Stimulated activated naive B cell treated with anti-CD40 and anti-IgM and Interleukin-4, amounts not matched to agents 10 μg/mL and 1 μg/mL and 100 μg/mL, for 72 hours (primary cell): Measurements from ENCODE around the gene PID1.

ENCODE experiments used
- ATAC-seq, 2 donors: fragments of 150-1000 bp; cut with Tn5 transposase; replicated peaks; 2 replicates each; pipeline ENCODE4 v1.10.0; 2021; ENCODE audit warnings: moderate library complexity in 1 of 2
- DNase-seq: peaks from one replicate; pipeline ENCODE4 v3.0.0; 2021
- H3K27ac Mint-ChIP-seq: one replicate; pipeline ENCODE4 v1.8.0; 2022; ENCODE audit warnings: mild to moderate bottlenecking, mixed read lengths
- H3K27me3 Mint-ChIP-seq, 2 donors: one replicate each; pipeline ENCODE4 v1.8.0; 2022; ENCODE audit warnings: mixed read lengths in 2 of 2
- H3K36me3 Mint-ChIP-seq, 2 donors: one replicate each; pipeline ENCODE4 v1.8.0; 2022; ENCODE audit warnings: mixed read lengths in 2 of 2, mild to moderate bottlenecking in 1 of 2
- H3K4me1 Mint-ChIP-seq, 2 donors: one replicate each; pipeline ENCODE4 v1.8.0; 2022; ENCODE audit warnings: mixed read lengths in 2 of 2, mild to moderate bottlenecking in 1 of 2
- H3K4me3 Mint-ChIP-seq, 2 donors: one replicate each; pipeline ENCODE4 v1.8.0; 2022; ENCODE audit warnings: mild to moderate bottlenecking in 2 of 2, mixed read lengths in 2 of 2, moderate library complexity in 1 of 2
- H3K9me3 Mint-ChIP-seq, 2 donors: one replicate each; pipeline ENCODE4 v1.8.0; 2022; ENCODE audit warnings: mixed read lengths in 2 of 2, mild to moderate bottlenecking in 1 of 2

Gene PID1

GRCh38 chr2:229246334-229246733 lies 24.8 kb downstream of the PID1 start:
- H3K9me3 Mint-ChIP-seq = peaks cover 7 to 12% of the 10 kb centered on the region in 2 donors
- no peak for ATAC-seq
- H3K27ac Mint-ChIP-seq = no peak overlapping the region
- no peaks in the 10 kb centered on the region for H3K4me1 Mint-ChIP-seq
- DNase-seq = no peak
- H3K27me3 Mint-ChIP-seq = no peaks in the 10 kb centered on the region
- no peak overlapping the region for H3K4me3 Mint-ChIP-seq
- H3K36me3 Mint-ChIP-seq = peaks cover 0 to 2% of the 10 kb centered on the region in 2 donors

- no peak for ATAC-seq
- no peak overlapping the region for H3K4me3 Mint-ChIP-seq
- DNase-seq = no peak
- peaks cover 13 to 16% of the 10 kb centered on the region in 2 donors for H3K9me3 Mint-ChIP-seq
- peaks cover 0 to 2% of the 10 kb centered on the region in 2 donors for H3K36me3 Mint-ChIP-seq
- no peaks in the 10 kb centered on the region for H3K4me1 Mint-ChIP-seq
- H3K27me3 Mint-ChIP-seq = no peaks in the 10 kb centered on the region
- H3K27ac Mint-ChIP-seq = no peak overlapping the region
Measured at GRCh38 chr2:229244975-229245374, 26.1 kb downstream of the PID1 start.

GRCh38 chr2:229243890-229244560 lies 27.1 kb downstream of the PID1 start:
- no peak overlapping the region for H3K4me3 Mint-ChIP-seq
- H3K27me3 Mint-ChIP-seq = no peaks in the 10 kb centered on the region
- no peaks in the 10 kb centered on the region for H3K4me1 Mint-ChIP-seq
- peaks cover 0 to 2% of the 10 kb centered on the region in 2 donors for H3K36me3 Mint-ChIP-seq
- peaks cover 13 to 16% of the 10 kb centered on the region in 2 donors for H3K9me3 Mint-ChIP-seq
- ATAC-seq = no peak
- no peak overlapping the region for H3K27ac Mint-ChIP-seq
- no peak for DNase-seq

- ATAC-seq (no peak), DNase-seq (no peak)
- Mint-ChIP-seq H3K9me3 (peaks cover 13 to 16% of the 10 kb centered on the region in 2 donors), H3K27ac (no peak overlapping the region), H3K36me3 (peaks cover 0 to 2% of the 10 kb centered on the region in 2 donors), H3K4me3 (no peak overlapping the region), H3K4me1 (no peaks in the 10 kb centered on the region), H3K27me3 (no peaks in the 10 kb centered on the region)
Measured at GRCh38 chr2:229240984-229241491, 30.0 kb downstream of the PID1 start.

- no peak for DNase-seq
- Mint-ChIP-seq H3K27ac (no peak overlapping the region), H3K9me3 (peaks cover 13 to 16% of the 10 kb centered on the region in 2 donors), H3K36me3 (peaks cover 0 to 2% of the 10 kb centered on the region in 2 donors), H3K4me1 (no peaks in the 10 kb centered on the region), H3K27me3 (no peaks in the 10 kb centered on the region), H3K4me3 (no peak overlapping the region)
- ATAC-seq = no peak
Measured at GRCh38 chr2:229239021-229239420, 32.1 kb downstream of the PID1 start.

- no peaks in the 10 kb centered on the region for H3K36me3 Mint-ChIP-seq
- ATAC-seq (no peak), DNase-seq (no peak)
- no peak overlapping the region for H3K4me3 Mint-ChIP-seq
- peaks cover 6 to 9% of the 10 kb centered on the region in 2 donors for H3K9me3 Mint-ChIP-seq
- no peaks in the 10 kb centered on the region for H3K4me1 Mint-ChIP-seq
- no peaks in the 10 kb centered on the region for H3K27me3 Mint-ChIP-seq
- H3K27ac Mint-ChIP-seq = no peak overlapping the region
Measured at GRCh38 chr2:229237270-229237669, 33.8 kb downstream of the PID1 start.

GRCh38 chr2:229235131-229235914 lies 35.8 kb downstream of the PID1 start:
- Mint-ChIP-seq H3K27me3 (no peaks in the 10 kb centered on the region), H3K9me3 (peaks cover 0 to 2% of the 10 kb centered on the region in 2 donors)

GRCh38 chr2:229231885-229232284 lies 39.2 kb downstream of the PID1 start:
- no peak overlapping the region for H3K27ac Mint-ChIP-seq
- ATAC-seq (no peak), DNase-seq (no peak)
- no peaks in the 10 kb centered on the region for H3K9me3 Mint-ChIP-seq
- no peaks in the 10 kb centered on the region for H3K36me3 Mint-ChIP-seq
- H3K4me3 Mint-ChIP-seq = no peak overlapping the region
- H3K4me1 Mint-ChIP-seq = no peaks in the 10 kb centered on the region
- no peaks in the 10 kb centered on the region for H3K27me3 Mint-ChIP-seq

More at GRCh38 chr2:229235131-229235914, 35.8 kb downstream of the PID1 start:
- no peak overlapping the region for H3K4me3 Mint-ChIP-seq
- H3K27ac Mint-ChIP-seq = no peak overlapping the region
- no peaks in the 10 kb centered on the region for H3K4me1 Mint-ChIP-seq
- no peak for DNase-seq
- H3K36me3 Mint-ChIP-seq = no peaks in the 10 kb centered on the region
- ATAC-seq = no peak

- Mint-ChIP-seq H3K27me3 (no peaks in the 10 kb centered on the region), H3K27ac (no peak overlapping the region), H3K4me3 (no peak overlapping the region), H3K36me3 (no peaks in the 10 kb centered on the region), H3K9me3 (no peaks in the 10 kb centered on the region), H3K4me1 (no peaks in the 10 kb centered on the region)
- no peak for ATAC-seq
- no peak for DNase-seq
Measured at GRCh38 chr2:229231328-229231868, 39.7 kb downstream of the PID1 start.

- H3K36me3 Mint-ChIP-seq = no peaks in the 10 kb centered on the region
- H3K4me1 Mint-ChIP-seq = no peaks in the 10 kb centered on the region
- no peaks in the 10 kb centered on the region for H3K27me3 Mint-ChIP-seq
- no peak overlapping the region for H3K4me3 Mint-ChIP-seq
- H3K9me3 Mint-ChIP-seq = no peaks in the 10 kb centered on the region
- DNase-seq = no peak
- ATAC-seq = no peak
- H3K27ac Mint-ChIP-seq = no peak overlapping the region
Measured at GRCh38 chr2:229230911-229231310, 40.2 kb downstream of the PID1 start.

- Mint-ChIP-seq H3K27me3 (no peaks in the 10 kb centered on the region), H3K36me3 (no peaks in the 10 kb centered on the region)
Measured at GRCh38 chr2:229230256-229230655, 40.8 kb downstream of the PID1 start.

GRCh38 chr2:229226382-229226781 lies 44.7 kb downstream of the PID1 start:
- Mint-ChIP-seq H3K27me3 (no peaks in the 10 kb centered on the region), H3K4me3 (no peak overlapping the region), H3K36me3 (no peaks in the 10 kb centered on the region), H3K9me3 (peaks cover 5 to 9% of the 10 kb centered on the region in 2 donors), H3K4me1 (no peaks in the 10 kb centered on the region), H3K27ac (no peak overlapping the region)
- no peak for ATAC-seq
- DNase-seq = no peak

More at GRCh38 chr2:229230256-229230655, 40.8 kb downstream of the PID1 start:
- Mint-ChIP-seq H3K4me1 (no peaks in the 10 kb centered on the region), H3K9me3 (no peaks in the 10 kb centered on the region), H3K4me3 (no peak overlapping the region), H3K27ac (no peak overlapping the region)
- DNase-seq = no peak
- ATAC-seq = no peak

- peaks cover 7 to 15% of the 10 kb centered on the region in 2 donors for H3K9me3 Mint-ChIP-seq
- no peak for ATAC-seq
- H3K27ac Mint-ChIP-seq = no peak overlapping the region
- no peak for DNase-seq
- no peaks in the 10 kb centered on the region for H3K4me1 Mint-ChIP-seq
- no peaks in the 10 kb centered on the region for H3K27me3 Mint-ChIP-seq
- H3K4me3 Mint-ChIP-seq = no peak overlapping the region
- H3K36me3 Mint-ChIP-seq = no peaks in the 10 kb centered on the region
Measured at GRCh38 chr2:229223107-229223506, 48.0 kb downstream of the PID1 start.

- Mint-ChIP-seq H3K27ac (no peak overlapping the region), H3K27me3 (peaks cover 0 to 8% of the 10 kb centered on the region in 2 donors), H3K4me1 (no peaks in the 10 kb centered on the region), H3K4me3 (no peak overlapping the region), H3K36me3 (no peaks in the 10 kb centered on the region), H3K9me3 (peaks cover 7 to 15% of the 10 kb centered on the region in 2 donors)
- DNase-seq (no peak), ATAC-seq (no peak)
Measured at GRCh38 chr2:229221641-229222040, 49.4 kb downstream of the PID1 start.
